ENCODE results near the gene WWC2.

Gene WWC2

DNA sequence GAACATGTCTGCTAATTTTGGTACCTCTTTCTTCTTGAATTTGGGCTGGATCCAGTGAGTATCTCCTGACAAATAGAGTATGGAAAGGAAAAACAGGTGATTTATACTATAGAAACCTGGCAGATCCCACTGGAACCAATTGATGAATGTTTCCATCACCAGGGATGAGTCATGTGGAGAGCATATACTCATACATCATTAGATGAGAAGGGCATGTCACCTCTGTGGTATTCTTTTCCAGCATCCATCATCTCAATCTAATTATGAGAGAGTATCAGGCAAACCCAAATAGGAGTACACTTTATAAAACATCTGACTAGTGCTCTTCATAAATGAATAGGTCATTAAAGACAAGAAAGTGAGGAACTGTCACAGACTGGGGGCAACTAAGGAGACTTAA is 130.3 kb downstream of the WWC2 start:
- Mint-ChIP-seq H3K27me3 (no peaks in the 10 kb centered on the region), H3K4me1 (no peaks in the 10 kb centered on the region), H3K27ac (no peak overlapping the region), H3K9me3 (no peaks in the 10 kb centered on the region), H3K4me3 (no peak overlapping the region)
- ATAC-seq (no peak), DNase-seq (no peak)

DNA sequence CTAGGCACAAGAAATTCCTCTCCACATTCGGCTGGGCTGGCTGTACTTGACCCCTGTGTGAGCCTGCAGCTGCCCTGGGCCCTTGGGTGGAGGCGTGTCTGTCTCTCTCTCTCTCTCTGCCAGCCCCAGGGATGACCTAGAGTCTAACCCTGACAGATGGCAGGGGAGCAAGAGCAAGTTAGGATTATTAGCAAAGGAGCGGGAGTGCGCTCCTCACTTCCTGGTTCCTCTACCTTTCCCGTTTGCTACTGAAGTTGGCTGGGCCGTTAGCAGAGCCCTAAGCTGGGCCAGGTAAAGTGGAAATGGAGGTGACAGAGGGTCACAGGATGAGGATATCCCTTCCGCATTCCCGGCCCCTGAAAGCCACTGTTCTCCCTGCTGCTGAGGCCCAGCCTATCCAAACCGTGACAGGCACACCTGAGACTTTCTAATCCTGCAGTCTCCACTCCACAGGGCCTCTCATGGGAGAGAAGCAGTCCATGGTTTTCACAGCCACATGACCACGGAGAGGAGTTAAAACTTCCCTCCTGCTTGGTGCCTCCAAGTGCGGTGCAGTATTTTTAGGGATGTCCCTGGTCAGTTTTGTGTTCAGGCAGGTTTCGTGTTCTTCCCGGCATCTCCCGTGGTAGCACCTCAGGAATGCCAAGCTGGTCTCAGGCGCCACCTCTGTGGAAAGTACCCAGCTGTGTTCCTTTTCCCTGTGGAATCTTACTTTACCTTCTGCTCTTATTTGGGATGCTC is 141.7 kb downstream of the WWC2 start:
- Mint-ChIP-seq H3K4me3 (no peak overlapping the region), H3K27me3 (no peaks in the 10 kb centered on the region), H3K27ac (no peak overlapping the region), H3K9me3 (no peaks in the 10 kb centered on the region), H3K4me1 (no peaks in the 10 kb centered on the region)
- ATAC-seq (peak; percentile 15), DNase-seq (no peak)

DNA sequence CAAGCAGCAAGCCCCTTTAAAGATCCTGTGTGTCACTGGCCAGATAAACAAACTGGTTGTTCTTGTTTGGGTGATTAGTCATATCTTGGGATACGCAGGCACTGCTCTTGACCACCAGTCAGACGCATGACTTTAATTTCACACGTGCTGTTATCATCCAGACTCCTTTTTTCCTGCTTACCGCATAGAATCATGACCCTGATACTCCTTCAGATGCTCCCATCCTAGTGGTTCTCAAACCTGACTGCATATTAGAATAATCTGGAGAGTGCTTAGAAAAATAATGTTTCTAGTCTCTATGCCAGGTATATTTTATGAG is 142.2 kb downstream of the WWC2 start:
- Mint-ChIP-seq H3K4me3 (no peak overlapping the region), H3K9me3 (no peaks in the 10 kb centered on the region), H3K4me1 (no peaks in the 10 kb centered on the region), H3K27me3 (no peaks in the 10 kb centered on the region), H3K27ac (no peak overlapping the region)
- no peak for ATAC-seq
- no peak for DNase-seq

DNA sequence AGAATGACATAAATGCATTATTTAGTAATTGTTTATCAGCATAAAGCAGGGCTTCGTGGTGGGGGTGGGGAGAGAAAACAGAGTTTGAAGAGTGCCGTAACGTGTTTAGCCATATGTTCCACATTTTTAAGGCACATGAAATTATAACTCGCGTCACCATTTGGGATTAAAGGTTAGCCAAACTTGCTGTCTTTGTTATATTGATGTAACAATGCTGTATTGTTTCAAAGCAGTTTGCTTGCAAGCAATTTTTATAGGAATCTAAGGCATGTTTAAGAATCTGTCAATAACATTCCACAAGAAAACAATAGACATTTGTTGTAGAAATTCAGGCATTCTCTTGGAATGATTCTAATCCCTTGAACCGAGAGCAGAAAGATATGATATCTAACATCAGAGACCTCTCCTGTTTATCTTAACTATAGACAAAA is 142.7 kb downstream of the WWC2 start:
- no peak for DNase-seq
- Mint-ChIP-seq H3K4me3 (no peak overlapping the region), H3K27me3 (no peaks in the 10 kb centered on the region), H3K9me3 (no peaks in the 10 kb centered on the region), H3K27ac (no peak overlapping the region), H3K4me1 (no peaks in the 10 kb centered on the region)
- no peak for ATAC-seq

DNA sequence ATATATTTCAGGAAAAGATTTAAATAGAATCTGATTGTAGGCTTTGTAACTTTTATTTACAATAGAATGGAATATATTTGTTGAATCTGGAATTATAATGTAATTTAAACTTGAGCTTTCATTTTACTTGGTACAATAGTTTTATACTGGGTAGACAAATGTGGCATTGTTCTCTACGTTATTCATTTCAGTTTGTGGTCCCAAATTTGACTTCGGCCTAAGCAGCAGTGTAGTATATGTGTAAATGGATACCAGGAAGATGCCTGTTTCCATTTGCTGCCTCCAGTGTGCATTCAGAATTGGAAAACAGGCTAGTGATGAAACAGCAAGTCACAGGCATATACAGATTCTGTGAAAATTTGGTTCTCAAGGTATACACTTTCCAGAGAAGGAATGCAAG is 143.2 kb downstream of the WWC2 start:
- Mint-ChIP-seq H3K27ac (peak overlapping the region in 1 of 2 donors; percentile 50), H3K27me3 (no peaks in the 10 kb centered on the region), H3K4me1 (no peaks in the 10 kb centered on the region), H3K9me3 (no peaks in the 10 kb centered on the region), H3K4me3 (no peak overlapping the region)
- DNase-seq (no peak), ATAC-seq (no peak)

DNA sequence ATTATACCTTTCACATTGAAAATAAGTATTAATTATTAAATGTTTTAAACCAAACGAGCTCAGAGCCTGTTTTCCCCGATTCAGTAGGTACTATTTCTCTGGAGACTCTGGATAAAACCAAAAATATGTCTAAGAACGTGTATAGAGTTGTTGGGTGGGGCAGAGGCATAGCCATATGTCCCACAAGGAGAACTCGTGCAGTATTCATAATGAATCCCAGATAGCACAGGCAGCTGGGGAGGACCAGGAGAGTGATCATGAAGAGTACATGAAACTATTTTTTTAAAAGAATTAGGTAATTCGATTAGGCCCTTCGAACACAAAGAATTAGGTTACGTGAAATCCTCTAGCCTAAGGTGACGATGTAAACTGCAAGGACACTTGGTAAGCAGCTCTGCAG is 145.0 kb downstream of the WWC2 start:
- H3K9me3 Mint-ChIP-seq, result no peaks in the 10 kb centered on the region
- DNase-seq (no peak), ATAC-seq (no peak)
- H3K27ac Mint-ChIP-seq, result no peak overlapping the region
- H3K27me3 Mint-ChIP-seq, result no peaks in the 10 kb centered on the region
- H3K4me1 Mint-ChIP-seq, result no peaks in the 10 kb centered on the region
- H3K4me3 Mint-ChIP-seq, result no peak overlapping the region

DNA sequence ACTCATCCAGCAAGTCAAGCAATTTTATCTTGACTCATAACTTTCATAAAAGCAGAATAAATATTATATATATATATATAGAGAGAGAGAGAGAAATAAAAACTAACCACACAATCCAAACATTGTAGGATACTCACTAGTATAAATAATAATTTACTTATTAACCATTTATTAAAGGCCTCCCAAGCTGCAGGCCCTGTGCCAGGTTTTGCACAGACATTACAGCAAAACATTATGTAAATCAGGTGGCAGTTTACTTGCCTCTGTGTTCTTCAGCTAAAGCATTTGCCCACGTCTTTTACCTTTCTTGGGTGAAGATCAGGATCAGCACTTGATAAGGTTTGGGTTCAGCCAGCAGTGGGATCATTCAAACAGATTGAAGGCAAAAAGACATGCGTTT is 145.4 kb downstream of the WWC2 start:
- H3K9me3 Mint-ChIP-seq, result no peaks in the 10 kb centered on the region
- H3K4me3 Mint-ChIP-seq, result no peak overlapping the region
- H3K27me3 Mint-ChIP-seq, result no peaks in the 10 kb centered on the region
- no peaks in the 10 kb centered on the region for H3K4me1 Mint-ChIP-seq
- no peak overlapping the region for H3K27ac Mint-ChIP-seq
- ATAC-seq (no peak), DNase-seq (no peak)

DNA sequence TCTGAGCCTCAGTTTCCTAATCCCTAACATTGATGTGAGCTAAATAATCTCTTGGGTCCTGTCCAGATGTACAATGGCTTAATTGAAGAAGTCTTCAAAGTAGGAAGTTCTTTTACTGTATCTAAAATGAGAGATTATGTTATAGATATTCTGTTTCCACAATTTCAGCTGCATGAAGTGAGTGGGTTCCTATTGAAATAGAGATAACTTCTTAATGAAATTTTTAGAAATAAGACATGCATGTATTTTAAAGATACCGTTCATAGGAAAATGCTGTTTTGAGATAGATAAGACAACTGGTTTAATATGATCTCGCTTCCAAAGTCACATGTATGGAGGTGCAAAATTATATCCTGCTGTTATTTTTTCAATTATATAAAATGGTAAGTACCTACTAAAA is 149.1 kb downstream of the WWC2 start:
- Mint-ChIP-seq H3K27ac (no peak overlapping the region), H3K4me1 (no peaks in the 10 kb centered on the region), H3K27me3 (no peaks in the 10 kb centered on the region), H3K9me3 (no peaks in the 10 kb centered on the region), H3K4me3 (no peak overlapping the region)
- no peak for ATAC-seq
- no peak for DNase-seq

DNA sequence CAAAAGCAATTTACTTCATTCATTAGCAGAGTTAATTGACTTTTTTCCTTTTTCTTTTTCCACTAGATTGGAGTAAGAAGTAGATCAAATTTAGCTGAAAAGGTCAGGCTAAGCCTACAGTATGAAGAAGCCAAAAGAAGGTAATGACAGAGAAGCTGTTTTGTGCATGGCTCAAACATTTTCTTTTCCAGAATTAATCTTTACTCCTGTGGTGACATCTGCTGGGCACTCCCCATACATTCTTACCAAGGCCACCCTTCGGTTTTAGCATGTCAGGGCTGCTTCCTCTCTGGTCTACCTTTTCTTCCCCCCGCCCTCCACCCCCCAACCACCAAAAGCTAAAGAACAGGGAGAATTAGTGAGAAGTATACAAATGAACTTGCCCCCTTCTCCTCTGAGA is 150.8 kb downstream of the WWC2 start:
- ATAC-seq (peak; percentile 66), DNase-seq (peak in 1 of 2 donors; percentile 15)
- Mint-ChIP-seq H3K27me3 (no peaks in the 10 kb centered on the region), H3K4me1 (no peaks in the 10 kb centered on the region), H3K27ac (no peak overlapping the region), H3K4me3 (no peak overlapping the region), H3K9me3 (no peaks in the 10 kb centered on the region)

DNA sequence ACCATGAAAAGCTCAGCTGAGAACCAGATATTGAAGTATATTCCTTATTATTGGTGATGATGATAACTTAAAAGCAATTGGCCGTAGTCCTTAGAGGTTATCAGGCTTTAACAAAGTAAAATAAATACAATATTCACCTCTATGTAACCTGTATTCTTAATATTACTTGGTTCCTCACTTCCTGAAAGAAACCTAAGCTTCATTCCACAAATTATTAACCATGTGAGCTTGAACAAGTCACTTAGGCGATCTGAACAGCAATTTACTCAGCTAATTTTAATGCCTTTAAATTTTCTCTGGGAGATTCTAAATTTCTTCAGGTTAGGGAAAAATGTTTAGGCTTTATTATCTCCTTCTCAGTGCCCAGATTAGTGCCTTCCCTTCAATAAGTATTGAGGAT is 151.8 kb downstream of the WWC2 start:
- ATAC-seq (no peak), DNase-seq (no peak)
- no peaks in the 10 kb centered on the region for H3K9me3 Mint-ChIP-seq
- no peaks in the 10 kb centered on the region for H3K4me1 Mint-ChIP-seq
- H3K4me3 Mint-ChIP-seq, result no peak overlapping the region
- no peak overlapping the region for H3K27ac Mint-ChIP-seq
- no peaks in the 10 kb centered on the region for H3K27me3 Mint-ChIP-seq

DNA sequence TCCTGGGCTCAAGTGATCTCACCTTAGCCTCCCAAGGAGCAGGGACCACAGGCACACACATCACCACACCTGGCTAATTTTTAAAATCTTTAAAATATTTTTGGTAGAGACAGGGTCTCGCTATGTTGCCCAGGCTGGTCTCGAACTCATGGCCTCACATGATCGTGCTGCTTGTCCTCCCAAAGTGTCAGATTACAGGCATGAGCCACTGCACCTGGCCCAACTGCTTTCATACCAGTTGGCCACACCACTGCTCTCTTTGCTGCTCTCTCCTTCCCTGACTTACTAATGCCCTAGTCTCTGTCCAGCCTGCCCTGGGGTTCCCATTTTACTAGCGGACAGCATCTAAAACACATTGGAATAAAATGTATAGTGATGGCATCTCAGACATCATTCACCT is 153.9 kb downstream of the WWC2 start:
- Mint-ChIP-seq H3K27ac (no peak overlapping the region), H3K4me1 (no peaks in the 10 kb centered on the region), H3K4me3 (no peak overlapping the region), H3K9me3 (no peaks in the 10 kb centered on the region), H3K27me3 (no peaks in the 10 kb centered on the region)
- ATAC-seq (no peak), DNase-seq (no peak)

DNA sequence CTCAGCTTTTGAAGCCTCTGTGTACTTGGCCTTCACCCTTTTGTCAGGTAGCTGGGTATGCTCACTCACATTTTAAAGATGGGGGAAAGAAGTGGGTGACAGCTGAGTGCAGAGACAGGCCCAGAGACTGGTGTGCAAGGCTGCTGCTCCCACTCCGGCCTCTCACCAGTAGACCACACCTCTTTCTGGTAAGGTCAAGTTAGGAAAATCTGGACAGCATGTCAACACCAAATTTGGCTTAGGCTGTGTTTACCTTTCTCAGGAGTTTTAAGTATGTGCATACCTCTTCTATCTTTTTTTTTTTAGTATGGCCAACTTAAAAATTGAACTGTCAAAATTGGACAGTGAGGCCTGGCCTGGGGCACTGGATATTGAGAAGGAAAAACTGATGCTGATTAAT is 154.4 kb downstream of the WWC2 start:
- Mint-ChIP-seq H3K9me3 (no peaks in the 10 kb centered on the region), H3K4me1 (no peaks in the 10 kb centered on the region), H3K27ac (no peak overlapping the region), H3K27me3 (no peaks in the 10 kb centered on the region), H3K4me3 (no peak overlapping the region)
- DNase-seq (no peak), ATAC-seq (no peak)

DNA sequence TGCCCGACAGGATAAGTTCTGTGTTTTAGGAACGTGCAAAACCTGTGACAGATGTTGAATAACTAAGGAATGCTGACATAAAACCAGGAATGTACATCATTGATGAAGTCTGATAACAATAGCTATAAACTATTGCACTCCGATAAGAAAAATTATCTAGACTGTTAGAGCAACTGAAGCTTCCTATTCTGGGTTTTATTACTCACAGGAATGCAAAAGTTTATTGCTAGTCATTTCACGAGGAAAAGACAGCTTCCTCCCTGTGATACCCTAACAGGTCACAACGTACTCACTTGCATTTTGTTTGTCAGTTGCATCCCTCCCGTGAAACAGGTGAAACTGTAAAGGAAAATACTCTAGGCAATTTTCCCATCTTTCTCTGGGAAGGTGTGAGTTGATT is 155.1 kb downstream of the WWC2 start:
- Mint-ChIP-seq H3K9me3 (no peaks in the 10 kb centered on the region), H3K4me3 (no peak overlapping the region), H3K27me3 (no peaks in the 10 kb centered on the region), H3K4me1 (no peaks in the 10 kb centered on the region), H3K27ac (no peak overlapping the region)
- DNase-seq (no peak), ATAC-seq (no peak)

DNA sequence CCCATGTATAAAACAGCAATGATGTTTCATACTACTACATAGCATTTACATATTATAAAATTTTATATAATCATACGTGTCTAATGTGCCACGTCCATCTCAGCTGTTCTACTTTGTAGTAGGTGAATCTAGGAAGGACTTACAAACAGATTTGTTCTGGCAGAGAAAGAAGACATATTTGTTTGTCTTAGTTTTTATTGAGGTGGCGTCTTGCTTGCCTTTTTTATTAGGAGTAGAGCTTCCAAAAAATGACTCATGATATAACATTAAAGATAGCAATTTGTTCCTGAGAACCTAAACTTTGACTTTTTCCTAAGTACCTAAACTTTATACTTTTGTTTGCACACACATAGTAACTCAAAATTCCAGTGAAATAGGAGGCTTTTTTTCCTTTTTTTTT is 156.4 kb downstream of the WWC2 start:
- Mint-ChIP-seq H3K27ac (no peak overlapping the region), H3K4me3 (no peak overlapping the region), H3K9me3 (no peaks in the 10 kb centered on the region), H3K27me3 (no peaks in the 10 kb centered on the region), H3K4me1 (no peaks in the 10 kb centered on the region)
- no peak for DNase-seq
- ATAC-seq, result no peak

DNA sequence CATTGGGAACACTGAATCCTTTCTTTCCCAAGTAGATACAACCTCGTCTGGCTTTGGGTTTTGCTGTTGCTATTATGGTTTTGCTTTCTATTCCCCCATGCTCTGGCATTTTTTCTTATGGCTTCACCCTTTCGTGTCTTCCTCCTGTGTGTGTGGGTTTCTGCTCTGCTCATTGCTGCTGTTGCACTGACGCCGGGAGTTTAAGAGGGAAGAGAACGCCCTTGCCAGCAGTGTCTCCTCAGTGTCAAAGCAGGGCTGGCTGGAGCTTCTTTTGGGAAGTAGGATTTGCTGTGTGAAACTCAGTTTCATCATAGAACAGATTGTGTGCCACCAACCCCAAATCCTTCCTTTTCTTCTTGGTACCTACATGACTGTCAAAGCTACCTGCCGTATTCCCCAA is 157.3 kb downstream of the WWC2 start:
- Mint-ChIP-seq H3K27me3 (no peaks in the 10 kb centered on the region), H3K9me3 (no peaks in the 10 kb centered on the region), H3K4me1 (no peaks in the 10 kb centered on the region), H3K4me3 (no peak overlapping the region), H3K27ac (no peak overlapping the region)
- no peak for DNase-seq
- ATAC-seq, result no peak

DNA sequence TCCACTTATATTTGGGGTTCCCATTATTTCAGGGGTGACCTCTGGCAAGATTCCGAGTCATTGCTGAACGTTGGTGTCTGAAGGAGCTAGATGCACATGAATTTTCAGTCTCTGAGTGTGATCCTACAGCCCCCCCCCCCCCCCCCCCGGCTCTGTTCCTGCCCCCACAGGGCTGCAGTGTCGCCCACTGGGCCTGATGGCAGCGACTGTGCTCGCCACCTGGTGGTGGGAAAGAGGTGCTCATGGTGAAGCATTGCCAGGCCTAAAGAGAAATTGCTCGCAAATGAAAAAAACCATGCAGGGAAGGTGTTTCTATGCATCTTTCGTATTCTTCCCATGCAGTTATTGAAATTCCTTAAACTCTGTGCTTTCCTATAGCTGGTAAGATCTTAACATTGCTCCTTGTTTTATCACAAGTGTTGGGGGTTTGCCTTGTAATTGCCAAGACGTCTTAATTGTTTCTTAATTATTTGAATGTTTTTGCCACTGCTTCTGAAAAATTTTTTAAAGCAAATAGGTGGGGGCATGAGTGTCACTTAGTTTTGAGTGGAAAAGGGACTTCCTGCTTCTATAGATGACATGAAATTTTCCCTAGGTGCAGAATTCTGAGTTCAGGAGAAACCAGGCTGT is 157.8 kb downstream of the WWC2 start:
- H3K4me3 Mint-ChIP-seq, result no peak overlapping the region
- ATAC-seq (peak; percentile 80), DNase-seq (peak; percentile 25 to 53)
- H3K27ac Mint-ChIP-seq, result no peak overlapping the region
- no peaks in the 10 kb centered on the region for H3K9me3 Mint-ChIP-seq
- peaks cover under 1% of the 10 kb centered on the region for H3K4me1 Mint-ChIP-seq
- no peaks in the 10 kb centered on the region for H3K27me3 Mint-ChIP-seq

DNA sequence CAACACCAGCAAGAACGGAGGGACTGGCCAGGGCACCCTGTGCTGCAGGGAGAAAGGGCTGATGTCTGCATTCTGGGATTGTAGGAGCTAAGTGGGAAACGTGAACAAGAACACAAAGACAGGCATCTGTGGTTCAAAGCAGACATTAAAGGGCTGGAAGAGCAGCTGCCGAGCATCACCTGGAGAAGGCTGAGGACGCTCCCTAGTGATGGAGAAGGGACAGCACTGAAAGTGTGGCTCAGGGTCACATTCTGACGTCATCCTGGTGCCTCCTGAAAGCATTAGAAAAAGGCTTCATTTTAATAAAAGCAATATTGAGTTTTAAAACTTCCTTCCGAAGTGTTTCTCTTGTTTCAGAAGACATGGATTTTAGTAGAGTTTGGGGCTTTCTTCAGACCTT is 158.8 kb downstream of the WWC2 start:
- Mint-ChIP-seq H3K4me3 (no peak overlapping the region), H3K9me3 (no peaks in the 10 kb centered on the region), H3K27me3 (no peaks in the 10 kb centered on the region), H3K27ac (no peak overlapping the region), H3K4me1 (peaks cover 9% of the 10 kb centered on the region)
- ATAC-seq (no peak), DNase-seq (no peak)
